ENCODE results near the gene NEDD4L.

NEDD4L gene

GRCh38 chr18:58118536-58118935, 74.5 kb downstream of the NEDD4L start:
- H3K4me3 ChIP-seq (ENCODE audit: low read depth, low read length) = no peak overlapping the region
- no peak overlapping the region for H3K9ac ChIP-seq (ENCODE audit: low read length)
- H3K27ac ChIP-seq (ENCODE audit: low read depth, low read length) = no peak overlapping the region
- peaks cover 22% of the 10 kb centered on the region for H3K4me1 ChIP-seq (ENCODE audit: control insufficient read depth, insufficient read depth, low read length)
- H3K36me3 ChIP-seq (ENCODE audit: control insufficient read depth, insufficient read depth, low read length) = no peaks in the 10 kb centered on the region
- no peaks in the 10 kb centered on the region for H3K9me3 ChIP-seq (ENCODE audit: control insufficient read depth, insufficient read depth, low read depth, low read length)
- H3K27me3 ChIP-seq (ENCODE audit: control insufficient read depth, insufficient read depth, low read length) = no peaks in the 10 kb centered on the region

GRCh38 chr18:58119819-58120218, 75.8 kb downstream of the NEDD4L start:
- Histone ChIP-seq H3K9ac (ENCODE audit: low read length) (no peak overlapping the region), H3K27ac (ENCODE audit: low read depth, low read length) (no peak overlapping the region), H3K9me3 (ENCODE audit: control insufficient read depth, insufficient read depth, low read depth, low read length) (no peaks in the 10 kb centered on the region), H3K27me3 (ENCODE audit: control insufficient read depth, insufficient read depth, low read length) (no peaks in the 10 kb centered on the region), H3K4me1 (ENCODE audit: control insufficient read depth, insufficient read depth, low read length) (peaks cover 21% of the 10 kb centered on the region), H3K4me3 (ENCODE audit: low read depth, low read length) (no peak overlapping the region), H3K36me3 (ENCODE audit: control insufficient read depth, insufficient read depth, low read length) (no peaks in the 10 kb centered on the region)

GRCh38 chr18:58124475-58124874, 80.4 kb downstream of the NEDD4L start:
- no peaks in the 10 kb centered on the region for H3K27me3 ChIP-seq (ENCODE audit: control insufficient read depth, insufficient read depth, low read length)
- H3K27ac ChIP-seq (ENCODE audit: low read depth, low read length) = no peak overlapping the region
- no peak overlapping the region for H3K9ac ChIP-seq (ENCODE audit: low read length)
- H3K4me3 ChIP-seq (ENCODE audit: low read depth, low read length) = no peak overlapping the region
- no peaks in the 10 kb centered on the region for H3K9me3 ChIP-seq (ENCODE audit: control insufficient read depth, insufficient read depth, low read depth, low read length)
- peaks cover 4% of the 10 kb centered on the region; the same call in 1 of the 2 replicates for H3K36me3 ChIP-seq (ENCODE audit: control insufficient read depth, insufficient read depth, low read length)
- H3K4me1 ChIP-seq (ENCODE audit: control insufficient read depth, insufficient read depth, low read length) = no peaks in the 10 kb centered on the region

GRCh38 chr18:58125183-58125582, 81.2 kb downstream of the NEDD4L start:
- Histone ChIP-seq H3K36me3 (ENCODE audit: control insufficient read depth, insufficient read depth, low read length) (peaks cover 4% of the 10 kb centered on the region; the same call in 1 of the 2 replicates), H3K4me3 (ENCODE audit: low read depth, low read length) (no peak overlapping the region), H3K9me3 (ENCODE audit: control insufficient read depth, insufficient read depth, low read depth, low read length) (no peaks in the 10 kb centered on the region), H3K27ac (ENCODE audit: low read depth, low read length) (no peak overlapping the region), H3K4me1 (ENCODE audit: control insufficient read depth, insufficient read depth, low read length) (no peaks in the 10 kb centered on the region), H3K27me3 (ENCODE audit: control insufficient read depth, insufficient read depth, low read length) (no peaks in the 10 kb centered on the region), H3K9ac (ENCODE audit: low read length) (no peak overlapping the region)

- peaks cover 4% of the 10 kb centered on the region; the same call in 1 of the 2 replicates for H3K36me3 ChIP-seq (ENCODE audit: control insufficient read depth, insufficient read depth, low read length)
- H3K9ac ChIP-seq (ENCODE audit: low read length) = no peak overlapping the region
- no peak overlapping the region for H3K4me3 ChIP-seq (ENCODE audit: low read depth, low read length)
- H3K9me3 ChIP-seq (ENCODE audit: control insufficient read depth, insufficient read depth, low read depth, low read length) = no peaks in the 10 kb centered on the region
- no peak overlapping the region for H3K27ac ChIP-seq (ENCODE audit: low read depth, low read length)
- no peaks in the 10 kb centered on the region for H3K4me1 ChIP-seq (ENCODE audit: control insufficient read depth, insufficient read depth, low read length)
- H3K27me3 ChIP-seq (ENCODE audit: control insufficient read depth, insufficient read depth, low read length) = no peaks in the 10 kb centered on the region
Measured at GRCh38 chr18:58125756-58126155, 81.7 kb downstream of the NEDD4L start.

GRCh38 chr18:58128381-58129374, 84.7 kb downstream of the NEDD4L start:
- no peak overlapping the region for H3K9ac ChIP-seq (ENCODE audit: low read length)
- H3K27ac ChIP-seq (ENCODE audit: low read depth, low read length) = no peak overlapping the region
- peaks cover 4% of the 10 kb centered on the region; the same call in 1 of the 2 replicates for H3K36me3 ChIP-seq (ENCODE audit: control insufficient read depth, insufficient read depth, low read length)
- H3K9me3 ChIP-seq (ENCODE audit: control insufficient read depth, insufficient read depth, low read depth, low read length) = no peaks in the 10 kb centered on the region
- no peaks in the 10 kb centered on the region for H3K4me1 ChIP-seq (ENCODE audit: control insufficient read depth, insufficient read depth, low read length)
- H3K4me3 ChIP-seq (ENCODE audit: low read depth, low read length) = no peak overlapping the region
- no peaks in the 10 kb centered on the region for H3K27me3 ChIP-seq (ENCODE audit: control insufficient read depth, insufficient read depth, low read length)

GRCh38 chr18:58132595-58133261, 88.7 kb downstream of the NEDD4L start:
- H3K4me1 ChIP-seq (ENCODE audit: control insufficient read depth, insufficient read depth, low read length) = peaks cover 13% of the 10 kb centered on the region
- no peak overlapping the region for H3K27ac ChIP-seq (ENCODE audit: low read depth, low read length)
- H3K4me3 ChIP-seq (ENCODE audit: low read depth, low read length) = no peak overlapping the region
- H3K27me3 ChIP-seq (ENCODE audit: control insufficient read depth, insufficient read depth, low read length) = no peaks in the 10 kb centered on the region
- no peak overlapping the region for H3K9ac ChIP-seq (ENCODE audit: low read length)
- H3K9me3 ChIP-seq (ENCODE audit: control insufficient read depth, insufficient read depth, low read depth, low read length) = no peaks in the 10 kb centered on the region
- peaks cover 4% of the 10 kb centered on the region; the same call in 1 of the 2 replicates for H3K36me3 ChIP-seq (ENCODE audit: control insufficient read depth, insufficient read depth, low read length)

- no peaks in the 10 kb centered on the region for H3K9me3 ChIP-seq (ENCODE audit: control insufficient read depth, insufficient read depth, low read depth, low read length)
- no peak overlapping the region for H3K9ac ChIP-seq (ENCODE audit: low read length)
- peaks cover 30% of the 10 kb centered on the region for H3K4me1 ChIP-seq (ENCODE audit: control insufficient read depth, insufficient read depth, low read length)
- H3K27ac ChIP-seq (ENCODE audit: low read depth, low read length) = no peak overlapping the region
- H3K4me3 ChIP-seq (ENCODE audit: low read depth, low read length) = no peak overlapping the region
- no peaks in the 10 kb centered on the region for H3K36me3 ChIP-seq (ENCODE audit: control insufficient read depth, insufficient read depth, low read length)
- H3K27me3 ChIP-seq (ENCODE audit: control insufficient read depth, insufficient read depth, low read length) = no peaks in the 10 kb centered on the region
Measured at GRCh38 chr18:58135183-58135641, 91.2 kb downstream of the NEDD4L start.

- H3K27ac ChIP-seq (ENCODE audit: low read depth, low read length) = no peak overlapping the region
- H3K4me3 ChIP-seq (ENCODE audit: low read depth, low read length) = no peak overlapping the region
- no peak overlapping the region for H3K9ac ChIP-seq (ENCODE audit: low read length)
- H3K36me3 ChIP-seq (ENCODE audit: control insufficient read depth, insufficient read depth, low read length) = no peaks in the 10 kb centered on the region
- no peaks in the 10 kb centered on the region for H3K27me3 ChIP-seq (ENCODE audit: control insufficient read depth, insufficient read depth, low read length)
- peaks cover 35% of the 10 kb centered on the region for H3K4me1 ChIP-seq (ENCODE audit: control insufficient read depth, insufficient read depth, low read length)
- no peaks in the 10 kb centered on the region for H3K9me3 ChIP-seq (ENCODE audit: control insufficient read depth, insufficient read depth, low read depth, low read length)
Measured at GRCh38 chr18:58135701-58136331, 91.8 kb downstream of the NEDD4L start.

- Histone ChIP-seq H3K9ac (ENCODE audit: low read length) (no peak overlapping the region), H3K9me3 (ENCODE audit: control insufficient read depth, insufficient read depth, low read depth, low read length) (no peaks in the 10 kb centered on the region), H3K4me3 (ENCODE audit: low read depth, low read length) (no peak overlapping the region), H3K27ac (ENCODE audit: low read depth, low read length) (no peak overlapping the region), H3K36me3 (ENCODE audit: control insufficient read depth, insufficient read depth, low read length) (no peaks in the 10 kb centered on the region), H3K4me1 (ENCODE audit: control insufficient read depth, insufficient read depth, low read length) (peaks cover 39% of the 10 kb centered on the region), H3K27me3 (ENCODE audit: control insufficient read depth, insufficient read depth, low read length) (no peaks in the 10 kb centered on the region)
Measured at GRCh38 chr18:58136879-58137278, 92.9 kb downstream of the NEDD4L start.

All from HUES6 (cell line).